GM21717 (cell line): ENCODE results near the gene STK10.

Experiments
- ATAC-seq: cut with Tn5 transposase; IDR thresholded peaks from one replicate; pipeline ENCODE4 v1.9.1; 2021; ENCODE audit warnings: mild to moderate bottlenecking, moderate library complexity; ENCODE audit not compliant: unreplicated experiment

Gene STK10

DNA sequence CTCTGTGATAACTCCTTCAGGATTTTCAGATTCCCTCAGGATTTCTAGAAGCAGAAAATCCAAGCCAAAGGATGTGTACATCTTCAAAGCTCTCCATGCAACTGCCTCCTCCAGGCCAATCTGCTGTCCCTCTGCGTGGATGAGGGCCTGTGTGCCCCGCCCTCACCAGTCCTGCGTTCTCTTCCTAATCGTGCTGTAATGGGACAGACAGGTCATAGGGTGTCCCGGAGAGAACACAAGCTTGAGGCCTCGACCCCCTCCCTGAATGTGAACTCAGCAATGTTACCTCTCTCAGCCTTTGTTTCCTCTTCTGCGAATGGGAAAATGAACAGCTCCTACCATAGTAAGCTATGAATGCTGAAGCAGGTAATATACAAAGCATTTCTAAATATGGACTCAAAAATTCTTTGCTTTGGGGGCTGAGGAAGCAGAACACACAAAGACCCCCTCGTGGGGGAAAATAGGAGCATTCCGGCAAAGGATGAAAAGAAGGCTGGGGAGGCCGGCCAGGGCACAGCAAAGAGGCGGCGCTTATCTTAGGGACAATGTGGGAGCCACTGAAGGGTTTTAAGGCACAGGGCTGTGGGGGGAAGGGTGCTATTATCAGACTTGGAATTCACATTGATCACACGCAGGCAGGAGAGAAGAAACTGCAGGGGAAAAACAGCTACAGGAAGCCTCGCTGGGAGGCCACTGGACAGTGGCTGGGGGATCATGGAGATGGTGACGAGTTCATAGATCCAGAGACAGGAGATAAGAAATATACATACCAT, 124.4 kb downstream of the STK10 start:
- no peak for ATAC-seq

DNA sequence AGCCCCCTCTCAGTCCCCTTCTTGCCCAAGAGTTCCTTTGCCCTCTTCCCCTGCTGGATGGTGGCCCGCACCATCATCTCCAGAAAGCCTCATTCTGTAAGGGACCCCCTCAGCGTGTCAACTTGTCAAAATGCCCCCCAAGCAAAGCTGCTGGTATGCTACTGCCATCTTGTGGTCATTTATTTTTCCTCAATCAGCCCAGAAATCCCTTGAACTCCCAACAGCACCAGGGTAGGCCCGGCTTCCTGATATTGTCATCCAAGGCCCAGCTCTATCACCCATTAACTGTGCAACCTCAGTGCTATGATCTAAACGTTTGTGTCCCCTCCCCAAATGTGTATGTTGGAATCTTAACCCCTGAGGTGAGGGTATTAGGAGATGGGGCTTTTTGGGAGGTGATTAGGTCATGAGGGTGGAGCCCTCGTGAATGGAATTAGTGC, 128.3 kb downstream of the STK10 start:
- ATAC-seq: no peak

DNA sequence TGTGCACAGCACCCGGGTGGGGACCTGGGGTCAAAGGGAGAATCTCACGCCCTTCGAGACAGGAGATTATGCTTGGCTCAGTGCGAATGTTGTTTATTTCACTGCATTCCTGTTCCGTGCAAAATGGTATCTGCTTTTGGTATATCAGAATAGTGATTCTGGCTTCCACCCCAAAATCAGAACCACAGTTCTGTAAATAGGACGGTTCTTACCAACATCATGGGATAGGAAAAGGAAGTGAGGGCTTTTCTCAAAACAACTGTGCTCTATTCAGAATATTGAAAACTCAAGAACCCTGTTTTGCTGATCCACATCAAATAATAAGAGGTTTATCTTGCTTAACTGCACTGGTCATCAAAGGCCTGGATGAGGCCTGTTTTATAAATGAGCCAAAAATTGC, 129.9 kb downstream of the STK10 start:
- ATAC-seq: no peak

DNA sequence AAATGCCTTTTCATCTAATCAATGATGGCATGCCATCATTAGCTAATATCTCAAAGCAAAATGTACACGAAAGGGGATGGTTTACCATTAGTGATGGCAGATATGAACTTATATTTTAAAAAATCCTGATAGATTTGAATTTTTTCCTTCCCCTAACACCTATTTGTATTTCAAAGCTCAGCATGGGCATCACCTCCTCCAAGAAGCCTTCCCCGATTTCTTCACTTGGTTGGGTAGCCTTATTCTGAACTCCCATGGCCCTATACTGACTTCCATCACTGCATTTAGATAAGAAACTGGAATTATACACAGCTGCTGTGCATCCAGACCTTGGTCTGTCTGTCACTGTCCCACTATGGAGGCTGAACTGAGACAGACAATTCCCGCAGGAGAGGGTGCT, 132.0 kb downstream of the STK10 start:
- no peak for ATAC-seq

DNA sequence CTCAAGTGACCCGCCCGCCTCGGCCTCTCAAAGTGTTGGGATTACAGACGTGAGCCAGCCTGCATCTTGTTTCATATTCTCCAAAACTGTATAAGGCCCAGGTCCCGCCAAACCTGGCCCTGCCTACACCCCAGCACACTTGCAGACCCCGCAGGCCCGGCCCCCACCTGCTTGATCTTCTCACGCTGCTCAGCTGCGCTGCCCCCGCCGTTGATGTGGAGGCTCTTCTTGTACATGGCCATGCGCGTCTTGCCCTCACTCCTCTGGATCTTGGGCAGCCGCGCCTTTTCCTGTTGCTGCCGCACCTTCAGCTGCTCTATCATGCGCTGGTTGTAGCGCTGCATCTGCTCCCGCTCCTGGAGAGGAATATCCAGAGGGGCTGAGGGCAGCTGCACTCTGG, 132.6 kb downstream of the STK10 start:
- ATAC-seq: no peak

DNA sequence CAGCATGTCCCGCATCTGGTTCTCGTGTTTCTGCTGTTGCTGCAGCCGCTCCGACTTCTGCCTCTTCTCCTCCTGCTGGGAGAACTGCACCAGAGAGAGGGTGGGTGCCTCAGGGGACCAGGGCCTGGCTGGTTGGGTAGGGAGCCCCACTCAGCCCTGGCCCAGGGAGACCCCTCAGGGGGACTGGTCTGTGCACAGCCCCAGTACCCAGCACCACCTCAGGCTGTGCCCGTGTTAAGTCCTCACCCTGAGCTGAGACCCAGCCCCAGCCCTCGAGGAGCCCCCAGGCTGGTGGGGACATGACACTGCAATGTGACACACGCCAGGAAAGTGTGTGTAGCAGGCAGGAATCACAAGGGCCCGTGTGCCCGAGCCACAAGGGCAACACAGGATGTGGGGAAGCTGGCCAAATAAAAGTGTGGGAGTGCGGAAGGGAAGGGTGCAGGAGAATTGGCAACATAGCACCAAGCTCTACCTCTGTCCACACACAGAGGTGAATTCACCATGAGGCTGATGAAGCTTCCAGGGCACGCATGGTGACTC, 133.3 kb downstream of the STK10 start:
- no peak for ATAC-seq

DNA sequence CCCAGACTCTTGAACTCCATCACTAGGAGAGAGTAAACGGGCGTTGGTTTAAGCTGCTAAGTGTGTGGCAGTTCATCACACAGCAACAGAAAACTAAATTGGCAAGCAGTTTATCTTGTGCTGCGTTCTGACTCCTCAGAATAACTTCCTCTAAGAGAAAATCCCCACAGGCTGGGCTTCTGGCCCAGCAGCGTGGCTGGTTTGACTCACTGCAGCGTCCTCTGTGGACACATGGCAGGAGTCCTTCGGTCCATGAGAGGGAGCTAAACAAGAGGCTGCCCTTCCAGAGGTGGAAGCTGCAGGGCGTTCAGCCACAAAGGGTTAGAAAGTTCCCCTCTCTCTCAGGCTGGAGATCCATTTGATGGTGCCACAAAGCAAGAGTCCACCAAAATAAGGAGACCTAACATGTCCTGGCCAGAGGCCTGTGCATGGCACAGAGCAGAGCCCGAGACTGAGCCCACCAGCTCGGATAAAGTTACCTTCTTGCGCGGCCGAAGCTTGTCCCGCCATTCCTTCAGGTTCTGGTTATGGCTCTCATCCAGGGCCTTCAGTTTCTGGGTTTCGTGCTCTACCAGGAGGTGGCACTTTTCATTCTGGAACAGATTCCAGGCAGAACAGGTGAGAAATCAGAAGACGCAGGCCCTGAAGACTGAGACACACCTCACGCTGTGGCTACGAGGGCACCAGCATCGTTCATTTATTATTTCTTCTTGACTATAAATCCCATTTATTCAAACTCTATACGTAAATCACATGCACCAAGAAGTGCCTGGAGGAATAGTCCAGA, 135.4 kb downstream of the STK10 start:
- ATAC-seq: no peak

DNA sequence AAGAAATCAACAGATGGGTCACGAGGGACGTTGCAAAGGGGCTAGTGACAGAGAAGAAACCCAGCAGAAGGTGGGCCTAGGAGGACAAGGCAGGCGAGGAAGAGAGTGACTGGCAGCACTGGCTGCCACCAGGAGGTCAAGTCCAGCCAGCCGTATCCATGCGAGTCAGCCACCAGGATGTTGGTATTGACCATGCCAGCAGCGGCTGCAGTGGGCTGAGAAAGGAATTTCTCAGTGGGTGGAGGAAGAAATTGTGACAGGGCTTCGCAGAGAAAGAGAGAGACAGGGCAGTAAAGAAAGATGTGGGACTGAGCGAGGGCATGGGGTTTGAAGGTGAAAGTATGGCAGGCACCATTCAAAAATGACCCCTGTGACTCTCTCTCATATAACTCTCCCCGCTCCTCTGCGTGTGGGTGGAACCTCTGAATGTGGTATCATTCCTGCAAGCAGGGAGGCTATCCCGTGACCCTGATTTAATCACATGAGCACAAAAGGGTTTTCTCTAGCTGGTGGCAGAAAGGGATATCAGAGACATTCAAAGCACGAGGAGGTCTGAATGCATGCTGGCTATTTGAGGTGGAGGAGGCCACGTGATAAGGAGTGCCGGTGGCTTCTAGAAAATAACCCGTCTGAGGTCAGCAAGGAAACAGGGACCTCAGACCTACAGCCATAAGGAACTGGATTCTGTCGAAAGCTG, 136.2 kb downstream of the STK10 start:
- no peak for ATAC-seq

DNA sequence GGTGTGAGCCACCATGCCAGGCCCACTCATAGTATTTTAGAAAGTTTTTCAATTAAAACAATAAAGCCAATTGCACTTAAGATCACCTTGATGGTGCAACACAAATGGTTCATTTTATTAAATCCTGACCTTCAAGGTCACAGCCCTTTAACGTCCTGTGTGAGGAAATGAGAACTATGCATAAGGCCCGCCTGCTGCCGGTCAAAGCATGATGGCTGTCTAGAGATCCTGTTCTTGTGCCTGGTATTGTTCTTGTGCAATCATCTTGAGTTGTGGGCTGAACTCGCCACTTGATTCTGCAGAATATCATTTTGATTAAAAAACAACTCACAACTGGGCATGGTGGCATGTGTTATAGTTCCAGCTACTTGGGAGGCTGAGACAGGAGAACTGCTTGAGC, 137.9 kb downstream of the STK10 start:
- ATAC-seq: no peak

DNA sequence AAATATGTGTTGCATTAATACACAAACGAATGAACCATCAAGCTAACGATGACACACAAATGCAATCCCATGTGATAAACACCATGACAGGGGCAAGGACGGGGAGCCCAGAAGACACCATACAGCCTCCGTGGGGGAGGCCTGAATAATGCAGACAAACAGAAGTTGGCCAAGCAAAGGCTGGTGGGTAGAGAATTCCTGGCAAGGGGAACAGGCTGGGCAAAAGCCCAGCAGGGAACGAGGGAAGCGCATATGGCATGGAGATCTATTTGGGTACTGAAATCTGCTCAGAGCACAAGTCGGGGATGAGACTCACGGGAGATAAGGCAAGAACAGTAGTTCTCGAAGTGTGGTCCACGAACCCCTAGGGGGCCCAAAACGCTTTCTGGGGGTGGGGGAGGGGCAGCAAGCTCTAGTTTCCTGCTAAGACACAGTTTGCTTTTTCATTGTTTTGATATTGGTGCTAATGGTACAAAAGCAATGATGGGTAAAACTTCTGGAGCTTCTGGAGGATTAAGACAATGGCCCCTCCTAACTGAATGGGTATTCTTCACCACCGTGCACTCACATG, 138.7 kb downstream of the STK10 start:
- ATAC-seq: no peak

DNA sequence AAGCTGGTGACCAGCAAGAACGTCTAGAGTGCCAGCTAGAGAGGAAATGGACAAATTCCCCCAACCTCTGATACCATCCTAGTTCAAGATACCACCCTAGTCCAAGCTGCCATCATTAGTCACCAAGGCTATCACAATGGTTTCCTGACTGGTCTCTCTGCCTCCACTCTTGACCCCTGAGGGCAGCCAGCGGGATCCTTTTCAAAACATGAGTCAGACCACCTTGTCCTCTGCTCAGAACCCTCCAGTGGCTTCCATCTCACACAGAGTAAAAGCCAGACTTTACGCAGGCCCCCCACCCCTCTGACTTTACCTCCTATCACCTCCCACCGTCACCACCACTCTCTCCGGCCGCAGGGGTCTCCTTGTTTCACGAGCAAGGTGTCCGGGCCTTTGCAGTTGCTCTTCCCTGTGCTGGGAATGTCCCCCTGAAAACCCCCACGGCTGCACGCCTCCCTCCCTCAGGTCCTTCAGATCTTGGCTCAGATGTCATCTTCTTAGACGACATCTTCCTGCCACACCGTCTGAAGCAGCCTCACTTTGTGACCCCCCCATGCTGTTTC, 139.4 kb downstream of the STK10 start:
- ATAC-seq: no peak

DNA sequence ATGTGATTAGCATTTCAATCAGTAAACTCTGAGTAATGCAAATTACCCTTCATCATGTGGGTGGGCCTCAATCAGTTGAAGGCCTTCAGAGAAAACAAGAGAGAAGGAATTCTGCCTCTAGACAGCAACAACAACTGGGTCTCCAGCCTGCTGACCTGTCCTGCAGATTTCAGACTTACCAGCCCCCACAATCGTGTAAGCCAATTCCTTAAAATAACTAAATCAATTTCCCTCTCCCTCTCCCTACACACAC, 139.9 kb downstream of the STK10 start:
- no peak for ATAC-seq

DNA sequence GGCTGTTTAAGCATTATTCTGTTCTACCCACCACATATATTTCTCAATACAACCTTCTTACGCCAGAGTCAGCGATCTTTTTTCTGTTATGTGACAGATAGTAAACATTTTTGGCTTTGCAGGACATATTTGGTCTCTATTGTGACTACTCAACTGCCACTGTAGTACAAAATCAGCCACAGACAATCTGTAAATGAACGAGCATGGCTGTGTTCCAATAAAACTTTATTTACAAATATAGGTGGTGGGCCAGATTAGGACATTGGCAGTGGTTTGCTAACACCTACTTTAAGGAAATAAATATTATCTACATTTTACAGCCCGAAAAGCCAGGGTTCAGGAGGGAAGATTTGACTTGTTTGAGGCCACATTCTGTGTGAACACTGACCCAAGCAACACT, 141.4 kb downstream of the STK10 start:
- ATAC-seq: no peak

DNA sequence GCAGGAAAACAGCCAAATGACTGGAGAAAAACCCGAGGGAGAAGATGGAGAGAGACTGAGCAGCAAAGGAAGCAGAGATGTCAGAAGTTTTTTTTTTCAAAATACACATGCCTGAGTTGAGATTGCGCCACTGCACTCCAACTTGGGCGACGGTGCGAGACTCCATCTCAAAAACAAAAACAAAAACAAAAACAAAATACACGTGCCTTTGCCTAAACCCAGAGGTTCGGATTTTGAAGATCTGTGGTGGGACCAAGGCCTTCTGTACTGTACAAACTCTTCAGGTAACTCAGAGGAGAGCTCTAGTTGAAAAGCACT, 142.8 kb downstream of the STK10 start:
- no peak for ATAC-seq

DNA sequence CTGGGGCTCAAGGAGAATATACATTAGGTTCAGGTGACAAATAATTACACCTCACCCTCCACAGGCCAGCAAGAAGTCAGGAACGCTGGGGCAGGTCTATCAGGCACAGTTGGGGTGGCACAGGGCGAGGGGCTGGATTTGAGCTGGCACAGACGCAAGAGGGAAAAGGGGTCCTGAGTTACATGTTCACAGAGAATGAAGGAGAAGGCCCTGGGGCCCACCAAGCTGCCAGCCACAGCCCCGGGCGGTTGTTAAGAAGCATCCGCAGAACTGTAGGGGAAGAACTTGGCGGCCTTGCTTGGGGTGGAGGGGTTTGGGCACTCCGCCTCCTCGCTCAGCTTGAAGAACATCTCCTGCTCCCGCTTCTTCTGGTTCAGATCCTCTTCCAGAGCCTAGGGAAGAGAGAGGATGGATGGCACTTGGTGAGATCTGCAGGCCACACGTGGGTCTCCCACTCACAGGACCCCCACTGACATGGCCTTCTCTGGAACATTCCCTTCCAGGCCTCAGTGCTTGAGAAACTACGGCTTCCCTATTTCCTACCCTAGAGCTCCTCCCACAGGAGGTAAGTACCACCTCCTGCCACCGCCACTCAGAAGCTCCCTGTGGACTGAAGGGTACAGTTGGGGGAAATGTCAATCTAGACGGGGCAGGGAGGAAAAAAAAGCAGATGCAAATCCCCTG, 143.3 kb downstream of the STK10 start:
- no peak for ATAC-seq

DNA sequence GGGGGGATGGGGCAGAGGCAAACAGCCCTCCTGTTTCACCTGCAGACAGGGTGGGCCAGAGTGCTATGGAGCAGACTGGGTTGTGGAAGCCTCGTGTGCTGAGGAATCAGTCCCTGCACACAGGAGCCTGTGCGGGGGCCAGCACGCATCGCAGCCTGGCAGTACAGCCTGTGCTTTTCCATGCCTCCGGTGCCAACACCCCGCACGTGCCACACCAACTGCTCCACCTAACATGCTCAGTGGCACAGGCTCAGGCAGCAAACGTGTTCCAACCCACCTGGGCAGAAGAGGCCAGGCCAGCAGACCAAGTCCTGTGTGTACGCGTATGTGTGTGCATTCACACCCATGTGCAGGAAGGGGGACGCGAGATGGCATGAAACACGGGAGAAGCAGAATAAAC, 144.2 kb downstream of the STK10 start:
- no peak for ATAC-seq

DNA sequence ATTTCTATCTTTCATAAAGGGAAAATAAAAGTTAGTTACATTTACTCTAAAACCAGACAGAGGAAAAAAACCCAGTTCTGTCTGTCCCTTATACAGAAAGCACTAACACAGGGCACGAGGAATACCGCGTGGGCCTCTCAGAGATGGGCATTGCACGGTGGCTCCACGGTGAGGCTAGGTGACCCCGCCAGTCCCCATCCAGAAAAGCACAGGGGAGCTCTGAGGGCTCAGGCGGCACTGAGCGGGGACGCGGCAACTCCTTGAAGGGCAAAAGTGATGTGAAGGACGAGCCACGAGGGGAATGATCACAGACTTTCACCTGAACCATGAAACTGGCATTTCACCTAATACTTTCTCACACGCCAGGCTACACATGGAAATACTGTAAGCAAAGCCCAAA, 145.8 kb downstream of the STK10 start:
- ATAC-seq: no peak

DNA sequence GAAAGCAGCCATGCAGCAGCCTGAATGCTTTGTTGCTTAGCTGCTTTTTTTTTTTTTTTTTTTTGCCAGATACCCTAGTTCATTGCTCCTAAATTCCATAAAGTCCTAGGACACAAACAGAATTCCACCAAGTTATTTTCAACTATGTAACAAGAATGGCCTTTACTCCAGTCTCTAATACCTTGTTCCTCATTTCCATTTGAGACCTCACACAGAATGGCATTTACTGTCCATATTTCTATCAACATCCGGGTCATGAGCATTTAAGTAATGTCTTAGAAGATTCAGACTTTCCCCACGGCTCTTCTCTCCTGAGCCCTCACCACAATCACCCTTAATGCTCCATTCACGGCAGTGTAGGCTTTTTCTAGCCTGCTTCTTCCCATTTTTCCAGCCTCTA, 149.9 kb downstream of the STK10 start:
- no peak for ATAC-seq

DNA sequence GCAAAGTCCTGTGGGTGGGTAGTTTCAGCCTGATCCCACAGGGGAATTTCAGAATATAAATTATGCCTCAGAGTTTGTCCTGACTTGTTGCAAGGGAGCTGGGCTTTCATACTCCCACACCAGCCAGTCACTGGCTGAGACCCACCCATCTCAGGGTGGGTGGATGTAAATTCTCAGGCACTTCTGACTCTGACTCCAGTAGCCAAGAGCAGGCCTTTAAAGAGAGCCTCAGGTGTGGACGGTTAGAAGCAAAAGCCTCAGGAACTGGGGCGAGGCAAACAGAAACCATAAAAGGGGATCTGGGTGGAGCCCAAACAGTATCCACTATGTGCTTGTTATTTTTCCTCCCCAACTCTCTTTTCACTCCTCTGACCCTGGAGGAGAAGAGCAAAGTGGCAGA, 153.0 kb downstream of the STK10 start:
- peak; percentile 91 for ATAC-seq

DNA sequence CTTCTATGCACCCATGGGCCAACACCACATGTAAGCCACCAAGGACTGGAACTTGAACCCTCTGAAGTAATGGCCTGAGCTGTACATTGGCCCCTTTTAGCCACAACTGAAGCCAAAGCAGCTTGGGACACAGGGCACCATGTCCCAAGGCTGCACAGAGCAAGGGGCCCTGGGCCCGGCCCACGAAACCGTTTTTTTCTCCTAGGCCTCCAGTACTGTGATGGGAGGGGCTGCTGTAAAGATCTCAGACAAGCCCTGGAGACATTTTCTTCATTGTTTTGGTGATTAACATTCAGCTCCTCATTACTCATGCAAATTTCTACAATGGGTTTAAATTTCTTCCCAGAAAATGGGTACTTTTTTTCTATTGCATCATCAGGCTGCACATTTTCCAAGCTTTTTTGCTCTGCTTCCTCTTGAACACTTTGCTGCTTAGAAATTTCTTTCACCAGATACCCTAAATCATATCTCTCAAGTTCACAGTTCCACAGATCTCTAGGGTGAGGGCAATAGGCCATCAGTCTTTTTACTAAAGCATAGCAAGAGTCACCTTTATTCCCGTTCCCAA, 156.0 kb downstream of the STK10 start:
- ATAC-seq: no peak
